ENCODE data around the gene EPB41L3. TPM values are rescaled to one million over a fixed set of nuclear protein-coding genes. Genes with fewer than 3 reads are reported as not detected.

Gene EPB41L3
- total RNA-seq (100 to 1,000 TPM; 274 to 403 TPM), polyA plus RNA-seq (ENCODE audit: insufficient read depth, low read depth, low replicate concordance) (152 TPM)
- long read RNA-seq, donor 1, partial matches to known transcripts, result 0 of 2 reads
- long read RNA-seq, donor 1, other reads (novel, unspliced or antisense), result 0 of 2 reads
- long read RNA-seq, donor 2, partial matches to known transcripts, result 0 of 1 reads
- long read RNA-seq, donor 2, other reads (novel, unspliced or antisense), result 0 of 1 reads

- intact Hi-C loops (cut with DNase I; ENCODE audit: low total_unique reads), result no loop called here
- DNase-seq, result peak; percentile 75
- H3K36me3 ChIP-seq (ENCODE audit: low read depth, missing control alignments), result no peaks in the 10 kb centered on the region
- no peaks in the 10 kb centered on the region for H3K27me3 ChIP-seq
- peak within 1 kb of the TSS; percentile 68 to 75 for H3K4me3 ChIP-seq
- WGBS, 2 donors, result 0% methylated on average over 4 to 27 of the region's 57 CpGs
- peaks cover 5% of the 10 kb centered on the region for H3K4me1 ChIP-seq
- peak within 1 kb of the TSS; percentile 86 to 88 for H3K27ac ChIP-seq
- TF ChIP-seq CTCF (IDR thresholded peaks at IDR 0.05) (no peak), POLR2A (IDR thresholded peaks at IDR 0.05) (no peak)
- H3K9me3 ChIP-seq, result no peaks in the 10 kb centered on the region
Observed at GRCh38 chr18:5543773-5544389, at the start of gene EPB41L3. TSS of gene EPB41L3 (minus strand) at chr18:5543997. CDS start at chr18:5489183, 54,814 bp downstream.

GRCh38 chr18:5588529-5588928, 44.7 kb upstream of the EPB41L3 start:
- Histone ChIP-seq H3K27me3 (no peaks in the 10 kb centered on the region), H3K36me3 (ENCODE audit: low read depth, missing control alignments) (no peaks in the 10 kb centered on the region), H3K9me3 (no peaks in the 10 kb centered on the region), H3K4me3 (no peak overlapping the region), H3K4me1 (peaks cover 3% of the 10 kb centered on the region), H3K27ac (no peak overlapping the region)
- intact Hi-C loops (cut with DNase I; ENCODE audit: low total_unique reads), result no loop called here
- no peak for DNase-seq
- TF ChIP-seq POLR2A (IDR thresholded peaks at IDR 0.05), result no peak
- no peak for TF ChIP-seq CTCF (IDR thresholded peaks at IDR 0.05)

- Histone ChIP-seq H3K4me1 (peaks cover 3% of the 10 kb centered on the region), H3K4me3 (no peak overlapping the region), H3K9me3 (no peaks in the 10 kb centered on the region), H3K27ac (no peak overlapping the region), H3K27me3 (no peaks in the 10 kb centered on the region), H3K36me3 (ENCODE audit: low read depth, missing control alignments) (no peaks in the 10 kb centered on the region)
- TF ChIP-seq POLR2A (IDR thresholded peaks at IDR 0.05) (no peak), CTCF (IDR thresholded peaks at IDR 0.05) (no peak)
- no peak for DNase-seq
- 73 to 84% methylated on average over 3 of the region's 3 CpGs for WGBS, 2 donors
- intact Hi-C loops (cut with DNase I; ENCODE audit: low total_unique reads), result no loop called here
Observed at GRCh38 chr18:5585653-5586052, 41.9 kb upstream of the EPB41L3 start.

GRCh38 chr18:5584746-5585417, 41.1 kb upstream of the EPB41L3 start:
- Histone ChIP-seq H3K36me3 (ENCODE audit: low read depth, missing control alignments) (no peaks in the 10 kb centered on the region), H3K27me3 (no peaks in the 10 kb centered on the region), H3K9me3 (no peaks in the 10 kb centered on the region), H3K27ac (no peak overlapping the region), H3K4me3 (no peak overlapping the region), H3K4me1 (peaks cover 3% of the 10 kb centered on the region)
- TF ChIP-seq POLR2A (IDR thresholded peaks at IDR 0.05) (no peak), CTCF (IDR thresholded peaks at IDR 0.05) (no peak)
- 75 to 86% methylated on average over 7 of the region's 7 CpGs for WGBS, 2 donors
- no peak for DNase-seq
- intact Hi-C loops (cut with DNase I; ENCODE audit: low total_unique reads), result no loop called here
